Brain microvascular endothelial cell (primary cell): ENCODE results near the gene THBS3.
"Not testable (repeated sequence)": the region's sequence is repeated elsewhere in the genome, so short reads cannot be mapped to it uniquely, and the experiment has no call there.

Experiments used
- DNase-seq: peaks from one replicate; pipeline ENCODE4 v3.0.0-alpha.2; 2020
- H3K27ac ChIP-seq: fragments of 250-450 bp; sonication (Bioruptor Pico); 2 replicates; pipeline ENCODE4 v1.5.1; 2020; ENCODE audit warnings: mild to moderate bottlenecking, moderate library complexity
- H3K27me3 ChIP-seq: fragments of 250-450 bp; sonication (Bioruptor Pico); replicated peaks from 2 replicates; pipeline ENCODE4 v1.5.1; 2020; ENCODE audit warnings: mild to moderate bottlenecking
- H3K36me3 ChIP-seq: fragments of 250-450 bp; sonication (Bioruptor Pico); replicated peaks from 2 replicates; pipeline ENCODE4 v1.5.1; 2020; ENCODE audit warnings: mild to moderate bottlenecking
- H3K4me3 ChIP-seq: 2 replicates; pipeline ENCODE4 v1.5.1; 2011; ENCODE audit warnings: low read depth, mild to moderate bottlenecking, control low read depth, low read length, moderate library complexity
- CTCF ChIP-seq: IDR thresholded peaks from 2 replicates; pipeline ENCODE4 v1.5.1; 2011; ENCODE audit warnings: low read depth, mild to moderate bottlenecking, moderate library complexity, low read length, control low read depth, inconsistent platforms; ENCODE audit errors: missing control alignments
- in situ Hi-C: cut with HindIII; loops from 2 replicates; pipeline ENCODE4 v1.10.0; 2017; ENCODE audit warnings: low sequenced_read_pairs, low pct_ligation_motif_present

THBS3 gene

GRCh38 chr1:155160128-155160527, 47.6 kb downstream of the THBS3 start:
- TF ChIP-seq CTCF = no peak
- no peak for DNase-seq
- no peaks in the 10 kb centered on the region for H3K27me3 ChIP-seq

GRCh38 chr1:155158991-155159390, 48.7 kb downstream of the THBS3 start:
- TF ChIP-seq CTCF = no peak
- in situ Hi-C loops = no loop called here
- H3K4me3 ChIP-seq = no peak overlapping the region
- H3K36me3 ChIP-seq = no peaks in the 10 kb centered on the region
- no peak overlapping the region for H3K27ac ChIP-seq
- H3K27me3 ChIP-seq = no peaks in the 10 kb centered on the region
- no peak for DNase-seq

More at GRCh38 chr1:155160128-155160527, 47.6 kb downstream of the THBS3 start:
- H3K27ac ChIP-seq = no peak overlapping the region
- H3K4me3 ChIP-seq = no peak overlapping the region
- no peaks in the 10 kb centered on the region for H3K36me3 ChIP-seq
- in situ Hi-C loops = loop anchor here (10.0 kb wide), 1 partner anchor 45 kb away; no protein-coding TSS in a partner anchor

GRCh38 chr1:155155996-155156643, 51.6 kb downstream of the THBS3 start:
- H3K4me3 ChIP-seq, DNase-seq, in situ Hi-C loops, H3K36me3 ChIP-seq, H3K27me3 ChIP-seq, H3K27ac ChIP-seq: not testable (repeated sequence)
